ENCODE measurements around the gene FAM227A. TPM values are rescaled to one million over a fixed set of nuclear protein-coding genes. Genes with fewer than 3 reads are reported as not detected.
"Not testable (repeated sequence)": the region's sequence is repeated elsewhere in the genome, so short reads cannot be mapped to it uniquely, and the experiment has no call there.

FAM227A gene
- total and polyA plus RNA-seq, 2 donors: 0.48 to 4.9 TPM

- H3K4me3 ChIP-seq (ENCODE audit: low read depth, low read length); H3K4me1 ChIP-seq (ENCODE audit: insufficient read depth); DNase-seq (ENCODE audit: extremely low spot score); H3K27ac ChIP-seq (ENCODE audit: low read depth); H3K36me3 ChIP-seq (ENCODE audit: insufficient read depth): not testable (repeated sequence)
- WGBS: 95% methylated on average over 5 of the region's 5 CpGs
Measured at GRCh38 chr22:38644245-38644644, 11.9 kb downstream of the FAM227A start.

GRCh38 chr22:38641476-38642040, 14.6 kb downstream of the FAM227A start:
- no peaks in the 10 kb centered on the region for H3K4me1 ChIP-seq (ENCODE audit: insufficient read depth)
- no peak for DNase-seq (ENCODE audit: extremely low spot score)
- H3K4me3 ChIP-seq (ENCODE audit: low read depth, low read length): no peak overlapping the region
- H3K27ac ChIP-seq (ENCODE audit: low read depth): no peak overlapping the region
- 95% methylated on average over 13 of the region's 13 CpGs for WGBS
- peaks cover 3% of the 10 kb centered on the region for H3K36me3 ChIP-seq (ENCODE audit: insufficient read depth)

- no peaks in the 10 kb centered on the region for H3K4me1 ChIP-seq (ENCODE audit: insufficient read depth)
- no peak overlapping the region for H3K4me3 ChIP-seq (ENCODE audit: low read depth, low read length)
- 75% methylated on average over 3 of the region's 3 CpGs for WGBS
- peaks cover 1% of the 10 kb centered on the region for H3K36me3 ChIP-seq (ENCODE audit: insufficient read depth)
- no peak overlapping the region for H3K27ac ChIP-seq (ENCODE audit: low read depth)
- no peak for DNase-seq (ENCODE audit: extremely low spot score)
Measured at GRCh38 chr22:38638728-38639127, 17.5 kb downstream of the FAM227A start.

- no peak overlapping the region for H3K27ac ChIP-seq (ENCODE audit: low read depth)
- no peak for DNase-seq (ENCODE audit: extremely low spot score)
- peaks cover 1% of the 10 kb centered on the region for H3K36me3 ChIP-seq (ENCODE audit: insufficient read depth)
- H3K4me1 ChIP-seq (ENCODE audit: insufficient read depth): no peaks in the 10 kb centered on the region
- H3K4me3 ChIP-seq (ENCODE audit: low read depth, low read length): no peak overlapping the region
- 95% methylated on average over 2 of the region's 2 CpGs for WGBS
Measured at GRCh38 chr22:38638216-38638615, 18.0 kb downstream of the FAM227A start.

- Histone ChIP-seq H3K4me3 (ENCODE audit: low read depth, low read length) (no peak overlapping the region), H3K36me3 (ENCODE audit: insufficient read depth) (no peaks in the 10 kb centered on the region), H3K4me1 (ENCODE audit: insufficient read depth) (no peaks in the 10 kb centered on the region), H3K27ac (ENCODE audit: low read depth) (no peak overlapping the region)
- 88% methylated on average over 3 of the region's 3 CpGs for WGBS
- no peak for DNase-seq (ENCODE audit: extremely low spot score)
Measured at GRCh38 chr22:38632528-38632927, 23.7 kb downstream of the FAM227A start.

GRCh38 chr22:38631724-38632123, 24.5 kb downstream of the FAM227A start:
- Histone ChIP-seq H3K27ac (ENCODE audit: low read depth) (no peak overlapping the region), H3K36me3 (ENCODE audit: insufficient read depth) (no peaks in the 10 kb centered on the region), H3K4me3 (ENCODE audit: low read depth, low read length) (no peak overlapping the region), H3K4me1 (ENCODE audit: insufficient read depth) (no peaks in the 10 kb centered on the region)
- 82% methylated on average over 9 of the region's 9 CpGs for WGBS
- no peak for DNase-seq (ENCODE audit: extremely low spot score)

- H3K4me3 ChIP-seq (ENCODE audit: low read depth, low read length): no peak overlapping the region
- DNase-seq (ENCODE audit: extremely low spot score): no peak
- no peaks in the 10 kb centered on the region for H3K36me3 ChIP-seq (ENCODE audit: insufficient read depth)
- 89% methylated on average over 4 of the region's 4 CpGs for WGBS
- no peak overlapping the region for H3K27ac ChIP-seq (ENCODE audit: low read depth)
- no peaks in the 10 kb centered on the region for H3K4me1 ChIP-seq (ENCODE audit: insufficient read depth)
Measured at GRCh38 chr22:38629108-38629507, 27.1 kb downstream of the FAM227A start.

- H3K4me1 ChIP-seq (ENCODE audit: insufficient read depth): no peaks in the 10 kb centered on the region
- H3K4me3 ChIP-seq (ENCODE audit: low read depth, low read length): no peak overlapping the region
- H3K36me3 ChIP-seq (ENCODE audit: insufficient read depth): no peaks in the 10 kb centered on the region
- no peak overlapping the region for H3K27ac ChIP-seq (ENCODE audit: low read depth)
- 89% methylated on average over 5 of the region's 5 CpGs for WGBS
- no peak for DNase-seq (ENCODE audit: extremely low spot score)
Measured at GRCh38 chr22:38628444-38628843, 27.7 kb downstream of the FAM227A start.

GRCh38 chr22:38623351-38623750, 32.8 kb downstream of the FAM227A start:
- H3K27ac ChIP-seq (ENCODE audit: low read depth): no peak overlapping the region
- H3K36me3 ChIP-seq (ENCODE audit: insufficient read depth): no peaks in the 10 kb centered on the region
- no peak overlapping the region for H3K4me3 ChIP-seq (ENCODE audit: low read depth, low read length)
- no peak for DNase-seq (ENCODE audit: extremely low spot score)
- H3K4me1 ChIP-seq (ENCODE audit: insufficient read depth): no peaks in the 10 kb centered on the region
- WGBS: 82% methylated on average over 4 of the region's 4 CpGs

GRCh38 chr22:38618682-38619081, 37.5 kb downstream of the FAM227A start:
- H3K36me3 ChIP-seq (ENCODE audit: insufficient read depth): peaks cover 4% of the 10 kb centered on the region
- 96% methylated on average over 2 of the region's 2 CpGs for WGBS
- no peak for DNase-seq (ENCODE audit: extremely low spot score)
- H3K27ac ChIP-seq (ENCODE audit: low read depth): no peak overlapping the region
- no peaks in the 10 kb centered on the region for H3K4me1 ChIP-seq (ENCODE audit: insufficient read depth)
- no peak overlapping the region for H3K4me3 ChIP-seq (ENCODE audit: low read depth, low read length)

- no peak for DNase-seq (ENCODE audit: extremely low spot score)
- Histone ChIP-seq H3K4me1 (ENCODE audit: insufficient read depth) (no peaks in the 10 kb centered on the region), H3K4me3 (ENCODE audit: low read depth, low read length) (no peak overlapping the region), H3K27ac (ENCODE audit: low read depth) (no peak overlapping the region), H3K36me3 (ENCODE audit: insufficient read depth) (peaks cover 4% of the 10 kb centered on the region)
- 97% methylated on average over 1 of the region's 1 CpG for WGBS
Measured at GRCh38 chr22:38618258-38618657, 37.9 kb downstream of the FAM227A start.

GRCh38 chr22:38615064-38615405, 41.2 kb downstream of the FAM227A start:
- 79% methylated on average over 9 of the region's 9 CpGs for WGBS
- H3K4me3 ChIP-seq (ENCODE audit: low read depth, low read length); DNase-seq (ENCODE audit: extremely low spot score); H3K4me1 ChIP-seq (ENCODE audit: insufficient read depth); H3K27ac ChIP-seq (ENCODE audit: low read depth); H3K36me3 ChIP-seq (ENCODE audit: insufficient read depth): not testable (repeated sequence)

- H3K4me1 ChIP-seq (ENCODE audit: insufficient read depth): no peaks in the 10 kb centered on the region
- DNase-seq (ENCODE audit: extremely low spot score): no peak
- no peak overlapping the region for H3K27ac ChIP-seq (ENCODE audit: low read depth)
- peaks cover 4% of the 10 kb centered on the region for H3K36me3 ChIP-seq (ENCODE audit: insufficient read depth)
- H3K4me3 ChIP-seq (ENCODE audit: low read depth, low read length): no peak overlapping the region
- 45% methylated on average over 4 of the region's 4 CpGs for WGBS
Measured at GRCh38 chr22:38614332-38615063, 41.7 kb downstream of the FAM227A start.

- Histone ChIP-seq H3K4me1 (ENCODE audit: insufficient read depth) (no peaks in the 10 kb centered on the region), H3K4me3 (ENCODE audit: low read depth, low read length) (no peak overlapping the region), H3K36me3 (ENCODE audit: insufficient read depth) (peaks cover 4% of the 10 kb centered on the region), H3K27ac (ENCODE audit: low read depth) (no peak overlapping the region)
- DNase-seq (ENCODE audit: extremely low spot score): no peak
- WGBS: 93% methylated on average over 4 of the region's 4 CpGs
Measured at GRCh38 chr22:38613588-38613987, 42.6 kb downstream of the FAM227A start.
